ENCODE results near the gene CTDP1. TPM values are rescaled to one million over a fixed set of nuclear protein-coding genes. Genes with fewer than 3 reads are reported as not detected.

The CTDP1 gene
- total and polyA plus RNA-seq, 9 of the 15 experiments (the other 6 are each of a cell fraction or from before 2014, with no cell fraction given), result 0.07 to 19.2 (median 4.0) TPM

DNA sequence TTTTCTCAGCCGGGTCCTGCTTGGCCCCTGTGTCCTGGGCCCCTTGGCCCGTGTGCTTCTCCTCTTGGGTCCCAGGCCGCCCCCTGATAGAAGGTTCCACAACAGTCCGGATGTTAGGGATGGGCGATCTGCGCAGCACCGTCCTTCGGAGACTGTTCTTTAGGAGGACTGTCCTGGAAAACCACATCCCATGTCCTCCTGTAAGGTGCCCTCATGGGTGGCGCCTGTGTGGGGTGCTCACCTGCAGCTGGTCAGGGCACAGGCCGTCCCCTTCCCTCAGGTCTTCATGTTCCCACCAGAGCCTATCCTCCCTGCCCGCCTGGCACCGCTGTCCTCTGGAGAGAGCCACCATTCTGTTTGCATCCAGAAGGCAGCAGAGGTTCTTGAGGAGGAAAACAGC is 50.0 kb downstream of the CTDP1 start:
- Histone ChIP-seq H3K9ac (ENCODE audit: insufficient read depth in 1 of 2, low read depth in 2 of 2, low read length in 2 of 2) (no peak overlapping the region), H3K27me3 (ENCODE audit: control insufficient read depth in 2 of 2, insufficient read depth in 2 of 2, low read length in 2 of 2) (no peaks in the 10 kb centered on the region), H3K27ac (ENCODE audit: extremely low read depth, low read depth, low read length) (no peak overlapping the region), H3K4me2 (ENCODE audit: insufficient read depth, low read length) (no peak overlapping the region), H3K9me1 (ENCODE audit: control insufficient read depth, insufficient read depth, low read length) (no peaks in the 10 kb centered on the region), H4K20me1 (replicated peaks; ENCODE audit: control insufficient read depth, insufficient read depth, low read length) (no peaks in the 10 kb centered on the region), H3K4me3 (no peak overlapping the region), H2AFZ (ENCODE audit: low read depth, low read length) (no peak overlapping the region), H3K79me2 (ENCODE audit: control insufficient read depth, insufficient read depth, low read length) (no peaks in the 10 kb centered on the region), H3K9me3 (replicated peaks; ENCODE audit: control insufficient read depth, insufficient read depth, low read depth, low read length) (peaks cover 9% of the 10 kb centered on the region), H3K4me1 (replicated peaks in 1 of 2; ENCODE audit: control insufficient read depth in 2 of 2, insufficient read depth in 2 of 2, low read length in 2 of 2) (no peaks in the 10 kb centered on the region), H3K36me3 (ENCODE audit: control insufficient read depth, insufficient read depth, low read length) (peaks cover 45% of the 10 kb centered on the region; the same call in 2 of the 3 replicates)
- TF ChIP-seq TBP (optimal IDR thresholded peaks at IDR 0.05; ENCODE audit: low read depth, low read length), result no peak
- no peak for TF ChIP-seq CEBPB (tag; IDR thresholded peaks at IDR 0.05)
- TF ChIP-seq FOS (IDR thresholded peaks at IDR 0.05; ENCODE audit: extremely low read depth, insufficient read length), result no peak
- TF ChIP-seq SP1 (CRISPR knock-in tag; IDR thresholded peaks at IDR 0.05), result no peak
- no peak for TF ChIP-seq CREB1 (IDR thresholded peaks at IDR 0.05)
- TF ChIP-seq CREB1 (CRISPR knock-in tag; IDR thresholded peaks at IDR 0.05), result no peak
- TF ChIP-seq ZNF253 (CRISPR knock-in tag; conservative IDR thresholded peaks at IDR 0.05), result no peak
- TF ChIP-seq, protein P1, sequence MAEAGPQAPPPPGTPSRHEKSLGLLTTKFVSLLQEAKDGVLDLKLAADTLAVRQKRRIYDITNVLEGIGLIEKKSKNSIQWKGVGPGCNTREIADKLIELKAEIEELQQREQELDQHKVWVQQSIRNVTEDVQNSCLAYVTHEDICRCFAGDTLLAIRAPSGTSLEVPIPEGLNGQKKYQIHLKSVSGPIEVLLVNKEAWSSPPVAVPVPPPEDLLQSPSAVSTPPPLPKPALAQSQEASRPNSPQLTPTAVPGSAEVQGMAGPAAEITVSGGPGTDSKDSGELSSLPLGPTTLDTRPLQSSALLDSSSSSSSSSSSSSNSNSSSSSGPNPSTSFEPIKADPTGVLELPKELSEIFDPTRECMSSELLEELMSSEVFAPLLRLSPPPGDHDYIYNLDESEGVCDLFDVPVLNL (CRISPR knock-in tag; IDR thresholded peaks at IDR 0.05; ENCODE audit: low read depth), result no peak
- no peak for TF ChIP-seq MAFF (IDR thresholded peaks at IDR 0.05; ENCODE audit: low read length)
- TF ChIP-seq ZNF696 (CRISPR knock-in tag; conservative IDR thresholded peaks at IDR 0.05), result no peak
- no peak for TF ChIP-seq THRA (IDR thresholded peaks at IDR 0.05)
- TF ChIP-seq, protein P2, sequence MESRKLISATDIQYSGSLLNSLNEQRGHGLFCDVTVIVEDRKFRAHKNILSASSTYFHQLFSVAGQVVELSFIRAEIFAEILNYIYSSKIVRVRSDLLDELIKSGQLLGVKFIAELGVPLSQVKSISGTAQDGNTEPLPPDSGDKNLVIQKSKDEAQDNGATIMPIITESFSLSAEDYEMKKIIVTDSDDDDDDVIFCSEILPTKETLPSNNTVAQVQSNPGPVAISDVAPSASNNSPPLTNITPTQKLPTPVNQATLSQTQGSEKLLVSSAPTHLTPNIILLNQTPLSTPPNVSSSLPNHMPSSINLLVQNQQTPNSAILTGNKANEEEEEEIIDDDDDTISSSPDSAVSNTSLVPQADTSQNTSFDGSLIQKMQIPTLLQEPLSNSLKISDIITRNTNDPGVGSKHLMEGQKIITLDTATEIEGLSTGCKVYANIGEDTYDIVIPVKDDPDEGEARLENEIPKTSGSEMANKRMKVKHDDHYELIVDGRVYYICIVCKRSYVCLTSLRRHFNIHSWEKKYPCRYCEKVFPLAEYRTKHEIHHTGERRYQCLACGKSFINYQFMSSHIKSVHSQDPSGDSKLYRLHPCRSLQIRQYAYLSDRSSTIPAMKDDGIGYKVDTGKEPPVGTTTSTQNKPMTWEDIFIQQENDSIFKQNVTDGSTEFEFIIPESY (CRISPR knock-in tag; IDR thresholded peaks at IDR 0.05), result no peak
- no peak for TF ChIP-seq ZNF12 (CRISPR knock-in tag; IDR thresholded peaks at IDR 0.05)
- no peak for TF ChIP-seq ZNF263 (CRISPR knock-in tag; IDR thresholded peaks at IDR 0.05; ENCODE audit: borderline replicate concordance)
- no peak for TF ChIP-seq ZKSCAN1 (IDR thresholded peaks at IDR 0.05; ENCODE audit: low read depth, low read length)
- POLR2A ChIA-PET, result no interaction called here
- intact Hi-C loops (cut with micrococcal nuclease) (no loop called here), in situ Hi-C loops (cut with MboI) (no loop called here)
- CTCF ChIA-PET (ENCODE audit: low intra/inter-chr PET ratio), result no interaction called here
- no TSS peak for BruUV-seq (replicated peaks)
- no peak for ATAC-seq
- no peak for FAIRE-seq
- DNase-seq (ENCODE audit: extremely low read depth in 1 of 4, low spot score in 3 of 4), result no peak
- 98% methylated on average over 9 of the region's 12 CpGs for WGBS (ENCODE audit: insufficient coverage, low coverage, missing lambda C conversion rate)
